Thoracic aorta (tissue), 2 donors: Measurements from ENCODE around the gene RIOK2. TPM values are rescaled to one million over a fixed set of nuclear protein-coding genes. Genes with fewer than 3 reads are reported as not detected.
"Not testable (repeated sequence)": the region's sequence is repeated elsewhere in the genome, so short reads cannot be mapped to it uniquely, and the experiment has no call there.

Experiments
- ATAC-seq: fragments of 150-250 bp; one replicate; pipeline ENCODE4 v1.8.0; 2017; ENCODE audit warnings: low read depth; ENCODE audit not compliant: insufficient number of reproducible peaks, low FRiP score
- DNase-seq: peaks from one replicate; pipeline ENCODE4 v3.0.0-alpha.2; 2020; ENCODE audit warnings: low spot score
- H3K27ac ChIP-seq, 2 donors: fragments of 200-600 bp; sonication (generic); 1 replicate in 1 of 2; 2 replicates in 1 of 2; pipeline ENCODE4 v1.5.1; 2016; ENCODE audit warnings: mild to moderate bottlenecking in 2 of 2, moderate library complexity in 2 of 2
- H3K27me3 ChIP-seq: fragments of 200-600 bp; sonication (generic); replicated peaks from 2 replicates; pipeline ENCODE4 v1.6.0; 2016; ENCODE audit warnings: mild to moderate bottlenecking; ENCODE audit not compliant: insufficient read depth
- H3K36me3 ChIP-seq: fragments of 200-600 bp; sonication (generic); one replicate; pipeline ENCODE4 v1.5.1; 2016
- H3K4me1 ChIP-seq, 2 donors: fragments of 200-600 bp; sonication (generic); 1 replicate in 1 of 2; 2 replicates in 1 of 2; pipeline versions ENCODE4 v1.5.1 to v1.6.0; 2016; ENCODE audit warnings: low read depth in 2 of 2, mild to moderate bottlenecking in 1 of 2; ENCODE audit not compliant: control insufficient read depth in 1 of 2
- H3K4me3 ChIP-seq: fragments of 200-600 bp; sonication (generic); 2 replicates; pipeline ENCODE4 v1.5.1; 2016; ENCODE audit warnings: mild to moderate bottlenecking
- H3K9me3 ChIP-seq: fragments of 200-600 bp; sonication (generic); 2 replicates; pipeline ENCODE4 v1.5.1; 2016
- total RNA-seq, 2 donors: library from RNA; depleted of rRNA; stranded (reverse); fragments of >200 nt; gene quantifications; one replicate each; pipeline versions ENCODE4 v1.1.0 to v1.2.3, GENCODE V29; 2016
- TF ChIP-seq, protein P1 (sequence below): fragments of 200-600 bp; sonication (generic); IDR thresholded peaks from one replicate; pipeline ENCODE4 v1.5.1; 2019; ENCODE audit warnings: antibody characterized with exemption

The RIOK2 gene
- total RNA-seq, 2 donors from 2014 or later = 10.4 to 33.5 TPM

DNA sequence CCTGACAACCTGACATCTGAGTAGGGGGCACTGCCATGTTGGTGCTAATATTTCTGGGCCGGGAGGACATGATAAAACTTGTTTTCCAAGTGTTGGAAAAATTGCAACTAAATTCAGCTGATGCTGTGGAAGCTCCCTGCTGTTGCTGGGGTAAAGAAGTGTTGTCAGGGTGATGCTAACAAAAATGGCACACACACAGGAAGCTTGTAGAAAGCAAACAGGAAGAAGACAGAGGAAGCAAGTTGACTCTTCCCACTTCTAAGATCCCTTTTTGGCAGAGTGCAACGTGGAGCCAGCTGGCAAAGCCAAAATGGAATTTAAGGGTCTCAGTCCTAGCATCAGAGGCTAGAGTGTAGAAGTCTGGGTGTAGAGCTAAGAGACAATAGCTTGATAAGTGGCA, 11.3 kb upstream of the RIOK2 start:
- Histone ChIP-seq H3K36me3 (no peaks in the 10 kb centered on the region), H3K27ac (no peak overlapping the region), H3K27me3 (no peaks in the 10 kb centered on the region), H3K9me3 (peaks cover 3% of the 10 kb centered on the region), H3K4me3 (no peak overlapping the region), H3K4me1 (no peaks in the 10 kb centered on the region)
- DNase-seq (no peak), ATAC-seq (no peak)
- TF ChIP-seq, protein P1, sequence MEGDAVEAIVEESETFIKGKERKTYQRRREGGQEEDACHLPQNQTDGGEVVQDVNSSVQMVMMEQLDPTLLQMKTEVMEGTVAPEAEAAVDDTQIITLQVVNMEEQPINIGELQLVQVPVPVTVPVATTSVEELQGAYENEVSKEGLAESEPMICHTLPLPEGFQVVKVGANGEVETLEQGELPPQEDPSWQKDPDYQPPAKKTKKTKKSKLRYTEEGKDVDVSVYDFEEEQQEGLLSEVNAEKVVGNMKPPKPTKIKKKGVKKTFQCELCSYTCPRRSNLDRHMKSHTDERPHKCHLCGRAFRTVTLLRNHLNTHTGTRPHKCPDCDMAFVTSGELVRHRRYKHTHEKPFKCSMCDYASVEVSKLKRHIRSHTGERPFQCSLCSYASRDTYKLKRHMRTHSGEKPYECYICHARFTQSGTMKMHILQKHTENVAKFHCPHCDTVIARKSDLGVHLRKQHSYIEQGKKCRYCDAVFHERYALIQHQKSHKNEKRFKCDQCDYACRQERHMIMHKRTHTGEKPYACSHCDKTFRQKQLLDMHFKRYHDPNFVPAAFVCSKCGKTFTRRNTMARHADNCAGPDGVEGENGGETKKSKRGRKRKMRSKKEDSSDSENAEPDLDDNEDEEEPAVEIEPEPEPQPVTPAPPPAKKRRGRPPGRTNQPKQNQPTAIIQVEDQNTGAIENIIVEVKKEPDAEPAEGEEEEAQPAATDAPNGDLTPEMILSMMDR = no peak

DNA sequence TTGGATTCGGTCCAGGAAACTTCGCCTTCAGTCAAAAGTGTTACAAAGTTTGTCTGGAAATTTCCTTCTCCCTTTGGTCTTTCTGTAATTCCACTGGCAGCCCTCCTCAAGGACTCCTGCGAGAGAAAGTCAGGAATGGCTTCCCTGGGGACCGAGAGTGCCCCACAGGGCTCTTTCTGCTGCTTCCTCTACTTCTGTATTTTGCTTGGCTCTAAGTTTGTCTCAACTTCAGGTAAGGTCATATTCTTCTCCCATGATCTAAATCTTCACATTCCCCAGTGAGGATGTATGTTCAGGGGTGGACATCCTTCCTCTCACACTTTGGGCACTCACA, 10.3 kb upstream of the RIOK2 start:
- DNase-seq = no peak
- Histone ChIP-seq H3K36me3 (no peaks in the 10 kb centered on the region), H3K27ac (no peak overlapping the region), H3K4me1 (no peaks in the 10 kb centered on the region), H3K4me3 (no peak overlapping the region), H3K9me3 (peaks cover 3% of the 10 kb centered on the region), H3K27me3 (no peaks in the 10 kb centered on the region)
- TF ChIP-seq, protein P1 = no peak
- ATAC-seq = no peak

DNA sequence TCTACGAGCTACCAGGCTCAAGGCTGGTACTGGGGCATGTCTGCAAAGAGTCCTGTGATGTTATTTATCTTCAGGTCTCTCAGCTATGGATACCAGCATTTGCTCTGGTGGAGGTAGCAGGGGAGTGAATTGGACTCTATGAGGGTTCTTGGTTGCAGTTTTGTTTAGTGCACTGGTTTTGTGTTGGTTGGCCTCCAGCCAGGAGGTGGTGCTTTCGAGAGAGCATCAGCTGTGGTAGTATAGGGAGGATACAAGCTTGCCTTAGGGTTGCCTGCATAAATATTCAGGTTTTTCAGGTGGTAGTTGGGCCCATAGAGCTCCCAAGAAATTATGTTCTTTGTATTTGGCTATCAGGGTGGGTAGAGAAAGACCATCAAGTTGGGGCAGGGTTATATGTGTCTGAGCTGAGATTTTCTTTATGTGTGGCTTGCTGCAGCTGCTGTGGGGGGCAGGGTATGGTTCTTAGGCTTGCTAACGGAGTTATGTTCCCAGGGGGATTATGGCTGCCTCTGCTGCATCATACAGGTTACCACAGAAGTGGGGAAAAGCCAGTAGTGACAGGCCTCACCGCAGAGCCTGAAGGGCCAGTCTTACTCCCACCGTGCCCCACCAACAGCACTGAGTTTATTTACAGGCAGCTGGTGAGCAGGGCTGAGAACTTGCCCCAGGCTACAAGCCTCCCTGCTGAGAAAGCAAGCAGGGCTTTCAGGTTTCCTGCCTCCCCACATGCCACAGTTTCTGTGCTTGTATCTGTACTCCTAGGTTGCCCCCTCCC, 9.7 kb upstream of the RIOK2 start:
- Histone ChIP-seq H3K36me3 (no peaks in the 10 kb centered on the region), H3K27ac (no peak overlapping the region), H3K27me3 (no peaks in the 10 kb centered on the region), H3K9me3 (peaks cover 3% of the 10 kb centered on the region), H3K4me1 (no peaks in the 10 kb centered on the region), H3K4me3 (no peak overlapping the region)
- TF ChIP-seq, protein P1 = no peak
- ATAC-seq (no peak), DNase-seq (no peak)

DNA sequence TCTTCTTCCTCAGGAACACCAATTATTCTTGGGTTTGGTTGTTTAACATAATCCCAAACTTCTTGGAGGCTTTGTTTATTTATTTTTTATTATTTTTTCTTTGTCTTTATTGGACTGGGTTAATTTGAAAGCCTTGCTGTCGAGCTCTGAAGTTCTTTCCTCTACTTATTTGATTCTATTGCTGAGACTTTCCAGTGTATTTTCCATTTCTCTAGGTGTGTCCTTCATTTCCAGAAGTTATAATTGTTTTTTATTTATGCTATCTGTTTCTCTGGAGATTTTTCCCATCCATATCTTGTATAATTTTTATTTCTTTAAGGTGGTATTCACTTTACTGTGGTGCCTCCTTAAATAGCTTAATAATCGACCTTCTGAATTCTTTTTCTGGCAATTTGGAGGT, 8.8 kb upstream of the RIOK2 start:
- Histone ChIP-seq H3K27ac (no peak overlapping the region), H3K36me3 (no peaks in the 10 kb centered on the region), H3K9me3 (peaks cover 3% of the 10 kb centered on the region), H3K4me1 (no peaks in the 10 kb centered on the region), H3K4me3 (no peak overlapping the region), H3K27me3 (no peaks in the 10 kb centered on the region)
- TF ChIP-seq, protein P1 = no peak
- ATAC-seq = no peak
- DNase-seq = no peak

DNA sequence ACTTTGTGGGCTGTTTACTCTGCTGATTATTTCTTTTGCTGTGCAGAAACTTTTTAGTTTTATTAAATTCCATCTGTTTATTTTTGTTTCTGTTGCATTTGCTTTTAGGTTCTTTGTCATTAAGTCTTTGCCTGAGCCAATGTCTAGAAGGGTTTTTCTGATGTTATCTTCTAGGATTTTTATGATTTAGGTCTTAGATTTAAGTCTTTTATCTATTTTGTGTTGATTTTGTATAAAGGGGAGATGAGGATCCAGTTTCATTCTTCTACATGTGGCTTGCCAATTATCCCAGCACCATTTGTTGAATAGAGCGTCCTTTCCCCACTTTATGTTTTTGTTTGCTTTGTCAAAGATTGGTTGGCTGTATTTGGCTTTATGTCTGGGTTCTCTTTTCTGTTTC, 6.5 kb upstream of the RIOK2 start:
- H3K27me3 ChIP-seq, H3K36me3 ChIP-seq, H3K27ac ChIP-seq, DNase-seq, H3K4me1 ChIP-seq, H3K4me3 ChIP-seq, ATAC-seq, H3K9me3 ChIP-seq: not testable (repeated sequence)

DNA sequence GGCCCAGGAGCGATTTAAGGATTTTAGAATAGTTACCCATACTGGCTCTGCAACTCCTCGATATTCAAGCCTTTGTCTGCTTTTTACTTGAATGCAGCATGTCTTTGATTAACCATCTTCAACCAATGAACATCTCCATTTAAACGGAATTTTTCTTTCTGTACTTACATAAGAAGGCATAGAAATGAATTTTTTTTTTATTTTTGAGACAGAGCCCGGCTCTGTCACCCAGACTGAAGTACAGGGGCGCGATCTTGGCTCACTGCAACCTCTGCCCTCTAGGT, 825 bp upstream of the RIOK2 start:
- no peak for ATAC-seq

More for the DNA sequence above, 825 bp upstream of the RIOK2 start:
- no peaks in the 10 kb centered on the region for H3K9me3 ChIP-seq
- peak overlapping the region; percentile 97 for H3K4me3 ChIP-seq
- DNase-seq = no peak
- H3K27me3 ChIP-seq = no peaks in the 10 kb centered on the region
- H3K4me1 ChIP-seq = peaks cover 14 to 27% of the 10 kb centered on the region in 2 donors
- H3K36me3 ChIP-seq = peaks cover under 1% of the 10 kb centered on the region
- peak overlapping the region; percentile 85 to 91 for H3K27ac ChIP-seq
- TF ChIP-seq, protein P1 = no peak
